ENCODE measurements around the gene INPP4A.

Gene INPP4A

DNA sequence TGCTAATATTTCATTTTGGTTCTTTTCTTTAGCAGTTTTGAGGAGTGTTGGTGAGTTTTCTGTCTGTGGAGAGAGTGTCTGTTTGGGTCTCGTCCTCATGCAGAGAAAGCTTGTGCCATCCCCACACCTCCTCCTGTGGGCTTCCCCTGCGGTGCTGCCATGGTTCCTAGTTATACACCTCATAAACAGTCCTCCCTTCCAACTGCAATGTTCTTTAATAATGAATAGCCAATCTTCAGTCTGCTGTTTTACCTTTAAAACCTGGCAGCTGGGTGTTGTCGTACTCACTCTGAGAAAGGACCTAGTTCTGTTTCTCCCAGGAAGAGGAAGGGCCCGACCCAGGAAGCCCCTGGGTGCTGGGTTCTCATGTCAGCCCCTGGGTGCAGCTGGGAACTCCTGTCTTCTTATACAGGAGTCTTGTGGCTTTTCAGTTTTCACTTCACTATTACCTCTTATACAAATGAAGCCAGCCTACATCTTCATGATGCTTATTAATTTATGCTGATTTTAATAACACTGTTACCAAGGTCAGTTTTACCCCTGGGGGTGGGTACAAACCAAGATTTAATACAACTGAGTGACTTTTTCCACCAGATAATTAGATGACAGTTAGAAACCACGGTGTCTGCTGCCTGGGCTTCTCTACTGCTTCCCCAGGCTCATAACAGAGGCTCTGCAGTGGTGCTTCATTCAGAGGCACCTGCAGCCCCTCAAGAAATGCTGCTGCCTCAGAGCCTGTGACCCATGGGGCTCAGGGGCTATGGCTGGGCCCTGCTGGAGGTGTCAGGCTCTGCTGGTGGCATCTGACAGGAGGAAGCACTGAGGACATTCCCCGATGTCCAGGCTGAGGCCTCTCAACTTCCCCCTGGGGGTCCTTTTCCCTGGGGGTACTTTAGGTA lies 104.5 kb downstream of the INPP4A start:
- peak; percentile 24 for DNase-seq

DNA sequence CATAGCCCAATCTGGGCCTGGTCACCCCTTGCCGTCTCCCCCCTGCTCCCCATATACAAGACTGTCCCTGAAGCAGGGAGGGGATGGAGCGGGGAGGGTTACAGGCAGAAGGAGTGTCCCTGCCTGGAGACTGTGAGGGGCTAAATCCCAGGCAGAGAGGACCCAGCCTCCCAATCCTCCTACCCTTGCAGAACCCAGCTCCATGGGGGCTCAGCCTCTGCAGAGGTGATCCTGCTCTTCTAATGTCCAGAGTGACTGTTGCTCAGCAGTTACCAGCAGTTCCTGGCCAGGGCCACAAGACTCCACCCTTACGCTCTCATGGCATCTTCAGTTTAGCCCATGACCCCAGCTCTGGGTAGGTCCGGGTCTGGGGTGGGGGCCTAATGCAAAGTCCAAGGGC lies 105.5 kb downstream of the INPP4A start:
- DNase-seq, result no peak

DNA sequence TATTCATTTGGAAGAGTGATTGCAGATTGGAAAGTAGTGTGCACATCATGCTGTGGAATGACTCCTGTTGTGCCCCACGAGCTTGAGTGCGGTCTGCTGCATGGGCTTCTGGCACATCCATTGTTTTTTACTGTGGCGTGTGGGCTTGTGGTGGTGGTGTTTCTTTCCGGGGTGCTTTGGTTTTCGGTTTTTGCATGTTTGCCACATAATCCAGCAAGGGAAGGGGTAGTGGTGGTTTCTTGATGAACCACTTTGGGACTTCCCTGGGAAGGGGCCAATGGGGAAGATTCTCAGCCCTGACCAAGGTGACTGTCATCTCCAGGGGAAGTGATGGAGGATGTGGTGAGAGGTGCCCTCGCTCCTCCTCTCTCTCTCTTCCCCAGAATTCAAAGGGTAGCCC lies 106.7 kb downstream of the INPP4A start:
- peak; percentile 45 for DNase-seq

DNA sequence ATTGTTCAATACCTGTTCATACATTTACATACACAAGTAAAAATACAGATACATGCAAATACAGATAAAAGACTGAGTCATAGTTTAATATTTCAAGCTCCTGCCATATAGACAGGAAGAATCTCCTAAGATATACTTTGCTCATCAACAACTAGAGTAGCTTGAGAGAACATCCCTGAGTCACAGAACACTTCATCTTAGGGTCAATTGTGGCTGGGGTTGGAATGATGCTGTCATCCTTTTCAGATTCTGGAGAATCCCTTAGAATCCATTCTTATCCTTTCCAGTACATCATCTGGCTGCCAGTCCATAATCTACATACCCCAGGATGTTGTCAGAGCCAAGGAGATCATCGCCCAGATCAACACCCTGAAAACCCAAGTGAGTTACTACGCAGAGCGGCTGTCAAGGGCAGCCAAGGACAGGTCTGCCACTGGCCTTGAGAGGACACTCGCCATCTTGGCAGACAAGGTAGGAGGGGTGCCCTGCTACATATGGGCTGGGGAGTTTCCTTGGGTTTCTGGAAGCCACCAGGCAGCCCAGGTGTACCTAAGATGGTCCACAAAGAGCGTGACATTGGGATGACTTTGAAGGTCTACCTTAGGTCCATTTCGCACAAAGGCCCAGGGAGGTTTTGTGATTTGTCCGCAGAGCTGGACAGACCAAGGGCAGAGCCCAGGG lies 108.0 kb downstream of the INPP4A start:
- DNase-seq, result no peak

DNA sequence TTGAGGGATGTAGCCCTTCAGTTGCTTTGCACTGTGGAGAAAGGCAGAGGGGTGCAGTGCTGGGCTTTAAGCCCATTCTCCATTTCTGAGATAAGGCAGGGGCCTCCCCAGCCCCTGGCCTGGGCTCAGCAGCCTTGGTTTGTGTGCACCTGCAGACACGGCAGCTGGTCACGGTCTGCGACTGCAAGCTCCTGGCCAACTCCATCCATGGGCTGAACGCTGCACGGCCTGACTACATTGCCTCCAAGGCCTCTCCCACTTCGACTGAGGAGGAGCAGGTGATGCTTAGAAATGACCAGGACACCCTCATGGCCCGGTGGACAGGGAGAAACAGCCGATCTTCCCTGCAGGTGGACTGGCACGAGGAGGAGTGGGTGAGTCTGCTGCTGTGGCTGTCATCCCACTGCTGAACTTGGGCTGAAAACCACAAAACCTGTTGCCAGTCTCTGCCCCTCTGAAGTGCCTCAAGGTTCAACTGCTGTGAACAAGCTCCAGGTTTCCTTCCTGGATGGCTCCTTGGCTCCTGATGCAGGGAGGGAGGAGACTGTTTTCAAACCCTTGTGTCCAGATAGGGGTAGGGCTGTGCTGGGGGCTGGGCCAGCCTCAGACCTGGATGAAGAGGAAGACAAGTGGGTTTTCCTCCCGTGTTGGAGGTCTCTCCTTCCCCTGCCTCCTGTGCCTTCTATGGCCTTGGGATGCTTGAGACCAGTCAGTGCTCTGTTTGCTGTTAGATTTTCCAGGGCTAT lies 109.6 kb downstream of the INPP4A start:
- DNase-seq, result no peak

DNA sequence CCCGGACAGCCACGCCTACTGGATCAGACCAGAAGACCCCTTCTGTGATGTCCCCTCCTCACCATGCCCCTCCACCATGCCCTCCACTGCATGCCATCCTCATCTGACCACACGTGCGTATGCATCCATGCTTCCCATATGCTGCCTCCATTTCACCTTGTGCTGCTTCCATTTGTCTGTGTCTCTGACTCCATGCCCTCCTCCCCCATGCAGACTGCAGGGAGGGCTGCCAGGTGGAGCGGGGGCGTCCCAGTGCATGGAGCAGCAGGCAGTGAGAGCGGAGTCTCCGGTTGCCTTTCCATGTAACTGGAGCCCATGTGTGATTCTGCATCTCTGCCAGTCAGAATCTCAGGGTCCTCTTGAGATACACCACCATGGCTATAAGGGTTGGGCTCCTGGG lies 111.0 kb downstream of the INPP4A start:
- DNase-seq, result no peak

DNA sequence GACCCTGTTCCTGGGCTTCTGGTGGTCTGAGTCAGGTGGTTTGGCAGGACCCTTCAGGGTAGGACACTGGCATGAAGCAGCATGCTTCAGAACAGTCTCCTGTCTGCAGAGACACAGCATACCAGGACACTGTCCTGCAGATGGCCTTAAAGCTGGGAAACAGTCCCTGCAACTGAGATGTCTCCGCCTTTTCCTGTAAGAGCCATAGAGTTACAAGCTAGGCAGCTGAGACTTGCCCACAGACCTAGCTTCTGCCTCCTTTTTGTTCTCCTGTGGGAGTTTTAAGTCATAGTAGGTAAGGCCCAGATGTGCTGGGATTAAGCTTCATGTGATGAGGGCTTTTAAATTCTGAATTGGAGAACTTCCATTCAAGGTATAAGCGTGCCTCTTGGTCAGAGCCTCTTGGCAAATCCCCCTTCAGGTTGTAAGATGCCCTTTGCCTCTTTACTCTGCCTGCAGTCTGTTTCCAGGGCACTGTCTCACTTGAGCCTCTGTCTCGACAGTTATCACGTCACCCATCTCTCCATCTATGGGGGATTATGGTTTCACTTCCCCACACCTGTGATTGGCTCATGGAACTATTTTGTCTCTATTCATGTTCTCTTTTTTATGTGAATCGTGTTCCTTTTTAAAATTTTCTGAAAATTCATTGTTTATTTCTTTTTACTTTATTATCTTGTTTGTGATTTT lies 111.8 kb downstream of the INPP4A start:
- no peak for DNase-seq

DNA sequence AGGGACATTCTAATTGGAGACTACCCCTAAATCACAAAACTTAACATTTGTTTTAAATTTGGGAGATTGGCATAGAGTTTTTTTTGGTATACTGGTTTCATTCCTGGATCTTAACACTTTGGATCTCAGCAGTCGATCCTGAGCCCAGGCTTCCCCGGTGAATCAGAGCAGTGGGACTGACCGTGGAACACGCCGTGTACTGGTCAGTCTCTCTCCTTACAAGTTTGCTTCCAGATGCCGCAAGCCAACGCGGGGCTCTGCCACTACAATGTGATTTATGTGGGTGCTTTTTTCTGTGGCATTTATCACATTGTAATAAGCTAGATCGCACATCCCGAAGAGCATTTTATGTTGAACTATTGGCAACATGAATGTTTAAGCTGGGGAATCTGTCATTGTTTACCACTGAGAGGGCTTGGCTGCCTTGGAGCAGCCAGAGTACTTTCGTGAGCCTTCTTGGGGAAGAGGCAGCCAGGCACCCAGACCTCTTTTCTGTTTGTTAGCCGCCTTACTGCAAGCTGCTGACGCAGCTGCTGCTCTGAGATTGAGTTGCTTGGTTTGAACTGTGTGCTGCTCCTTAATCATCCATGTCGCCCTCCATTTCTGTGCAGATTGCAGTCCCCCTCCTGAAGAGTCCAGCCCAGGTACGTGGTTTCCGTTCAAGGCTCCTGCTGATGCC lies 114.3 kb downstream of the INPP4A start:
- no peak for DNase-seq

DNA sequence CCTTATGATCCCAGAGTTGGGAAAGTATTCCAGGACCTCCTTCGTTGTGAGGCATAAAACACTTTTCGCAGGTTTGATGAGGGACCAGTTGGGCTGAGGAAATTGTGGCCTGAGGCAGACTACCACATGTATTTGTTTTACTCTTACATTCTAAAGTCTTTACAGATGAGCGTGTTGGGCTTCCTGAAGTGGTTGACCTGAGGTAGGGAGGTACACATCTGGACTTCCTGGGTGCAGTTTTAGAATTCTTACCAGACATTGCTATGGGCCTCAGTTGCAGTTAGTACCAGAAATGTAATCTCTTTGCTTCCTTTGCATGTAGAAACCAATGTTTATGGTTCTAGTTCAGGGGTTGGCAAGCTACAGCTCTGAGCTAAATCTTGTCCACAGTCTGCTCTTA lies 114.9 kb downstream of the INPP4A start:
- DNase-seq, result no peak

DNA sequence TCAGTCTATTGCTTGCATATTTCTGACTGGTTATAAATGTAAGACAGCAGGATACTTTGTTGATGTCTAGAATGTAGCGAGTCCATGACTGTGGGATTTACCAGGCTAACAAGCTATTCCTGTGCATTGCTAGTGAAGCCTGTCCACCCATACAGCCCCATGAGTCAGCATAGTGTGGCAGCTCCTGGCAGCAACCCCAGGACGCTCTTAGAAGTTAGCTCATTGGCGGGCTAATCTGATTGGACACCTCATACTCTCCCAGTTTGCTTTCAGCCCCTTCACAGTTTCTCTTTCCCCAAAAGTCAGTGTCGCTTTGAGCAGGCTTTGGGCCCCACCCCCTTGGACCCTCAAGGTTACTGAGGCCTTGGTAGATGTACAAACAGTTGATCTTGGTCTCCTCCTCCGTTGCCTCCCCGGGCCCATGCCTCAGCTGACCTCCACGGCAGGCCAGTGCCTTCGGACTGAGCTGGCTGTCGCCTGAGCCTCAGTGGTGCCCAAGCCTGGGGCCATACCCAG lies 115.7 kb downstream of the INPP4A start:
- no peak for DNase-seq

DNA sequence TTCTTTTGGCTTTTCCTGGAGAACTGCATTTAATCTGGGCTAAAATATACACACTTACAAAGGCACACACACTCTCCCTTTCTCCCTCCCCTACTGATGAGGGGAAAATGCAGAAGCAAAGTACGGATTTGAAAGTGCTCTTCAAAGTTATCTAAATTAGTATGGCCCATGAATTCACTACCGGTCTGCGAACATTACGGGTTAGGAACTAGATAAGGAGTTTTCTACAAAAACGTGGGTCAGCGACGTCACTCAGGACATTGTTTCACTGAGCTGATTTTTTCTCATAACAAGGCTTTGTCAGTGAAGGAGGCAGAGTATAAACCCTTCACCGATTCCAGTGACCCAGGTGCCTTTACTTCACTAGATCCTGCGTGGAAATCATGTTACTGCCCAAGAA lies 116.4 kb downstream of the INPP4A start:
- no peak for DNase-seq

DNA sequence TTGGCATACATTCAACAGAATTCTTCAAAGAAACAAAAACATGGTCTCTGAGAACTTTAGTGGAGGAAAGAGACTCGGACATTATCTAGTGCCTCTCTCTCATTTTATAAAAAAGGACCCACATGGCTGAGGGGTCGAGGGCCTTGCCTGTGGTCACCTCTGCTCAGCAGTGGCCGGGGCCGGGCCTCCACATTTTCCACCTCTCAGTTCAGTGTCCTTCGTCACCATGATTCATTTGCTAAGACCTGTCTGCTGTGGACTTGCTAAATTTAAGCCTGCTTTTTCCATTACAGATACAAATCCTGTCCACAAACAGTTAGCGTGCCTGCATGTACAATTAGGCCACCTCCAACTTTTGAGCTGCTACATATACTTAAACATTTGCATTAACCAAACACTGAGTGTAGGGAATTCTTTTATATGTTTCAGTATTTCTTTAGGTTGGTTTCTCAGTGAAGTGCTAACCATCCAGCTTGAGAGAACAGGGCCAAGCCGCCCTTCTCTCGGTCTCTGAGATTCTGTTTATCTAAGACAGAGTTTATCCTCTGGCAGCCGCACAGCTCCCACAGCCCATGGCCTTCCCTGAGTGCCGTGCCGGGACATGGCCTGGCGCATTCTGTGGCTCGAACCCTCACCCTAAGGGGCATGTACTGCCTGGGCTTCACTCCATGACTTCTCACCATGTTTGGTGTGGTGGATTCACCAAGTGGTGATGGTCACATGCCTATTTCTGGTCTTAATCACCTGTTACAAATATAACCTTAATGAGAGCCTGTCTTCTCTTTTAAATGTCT lies 117.4 kb downstream of the INPP4A start:
- no peak for DNase-seq

DNA sequence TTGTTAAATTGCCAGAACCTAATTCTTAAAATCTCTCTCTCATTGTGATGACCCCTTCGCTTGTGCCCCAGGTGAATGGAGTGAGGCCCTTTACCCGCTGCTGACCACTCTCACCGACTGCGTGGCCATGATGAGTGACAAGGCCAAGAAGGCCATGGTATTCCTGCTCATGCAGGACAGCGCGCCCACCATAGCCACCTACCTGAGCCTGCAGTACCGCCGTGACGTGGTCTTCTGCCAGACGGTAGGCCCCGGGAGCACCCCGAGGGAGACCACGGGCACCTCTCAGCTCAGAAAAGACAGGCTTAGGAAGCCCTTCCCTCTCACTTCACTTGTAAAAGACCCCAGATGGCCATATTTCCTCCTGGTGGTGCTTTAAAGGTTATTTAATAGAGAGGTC lies 118.7 kb downstream of the INPP4A start:
- DNase-seq, result no peak

DNA sequence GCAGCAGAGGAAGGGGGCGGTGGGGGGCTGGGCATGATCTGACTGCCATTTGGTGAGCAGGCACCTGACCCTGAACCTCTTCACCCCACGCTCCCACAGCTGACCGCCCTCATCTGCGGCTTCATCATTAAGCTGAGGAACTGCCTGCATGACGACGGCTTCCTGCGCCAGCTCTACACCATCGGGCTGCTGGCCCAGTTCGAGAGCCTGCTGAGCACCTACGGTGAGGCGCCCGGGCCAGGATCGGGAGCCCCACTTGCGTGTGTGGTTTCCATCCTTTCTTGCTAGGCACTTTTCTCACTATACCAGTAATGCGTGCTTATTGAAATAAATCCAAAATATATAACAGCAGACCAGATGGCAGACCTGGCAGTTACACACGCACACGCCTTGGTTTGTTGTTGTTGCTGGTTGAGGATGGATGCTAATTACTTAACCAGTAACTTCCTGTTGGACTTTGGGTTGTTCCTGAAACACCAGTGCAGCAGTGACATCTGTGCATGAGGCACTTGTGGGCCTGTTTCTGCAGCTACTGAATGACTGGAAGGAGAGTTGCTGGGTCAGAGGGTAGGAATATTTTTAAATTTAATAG lies 120.0 kb downstream of the INPP4A start:
- no peak for DNase-seq

DNA sequence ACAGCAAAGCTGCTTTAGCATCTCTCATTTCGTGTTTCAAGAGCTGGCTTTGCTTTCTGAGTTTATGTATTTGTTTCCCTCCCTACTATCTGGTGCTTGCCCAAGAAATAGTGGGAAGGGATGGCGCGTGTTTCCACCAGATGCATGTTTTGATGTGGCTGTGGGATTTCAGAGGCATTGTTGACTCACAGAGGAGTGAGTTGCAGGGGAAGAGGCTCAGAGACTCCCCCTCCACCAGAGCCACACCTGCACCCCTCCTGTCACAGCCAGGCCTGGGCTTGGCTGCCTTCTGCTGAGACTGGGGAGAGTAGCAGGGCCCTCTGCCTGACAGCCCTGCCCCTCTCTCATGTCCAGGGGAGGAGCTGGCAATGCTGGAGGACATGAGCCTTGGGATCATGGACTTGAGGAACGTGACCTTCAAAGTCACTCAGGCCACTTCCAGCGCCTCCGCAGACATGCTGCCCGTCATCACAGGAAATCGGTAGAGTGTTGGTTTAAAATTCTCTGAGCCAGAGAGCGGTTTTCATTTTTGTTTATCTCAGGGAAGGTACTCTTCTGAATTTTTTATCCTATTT lies 120.7 kb downstream of the INPP4A start:
- no peak for DNase-seq

DNA sequence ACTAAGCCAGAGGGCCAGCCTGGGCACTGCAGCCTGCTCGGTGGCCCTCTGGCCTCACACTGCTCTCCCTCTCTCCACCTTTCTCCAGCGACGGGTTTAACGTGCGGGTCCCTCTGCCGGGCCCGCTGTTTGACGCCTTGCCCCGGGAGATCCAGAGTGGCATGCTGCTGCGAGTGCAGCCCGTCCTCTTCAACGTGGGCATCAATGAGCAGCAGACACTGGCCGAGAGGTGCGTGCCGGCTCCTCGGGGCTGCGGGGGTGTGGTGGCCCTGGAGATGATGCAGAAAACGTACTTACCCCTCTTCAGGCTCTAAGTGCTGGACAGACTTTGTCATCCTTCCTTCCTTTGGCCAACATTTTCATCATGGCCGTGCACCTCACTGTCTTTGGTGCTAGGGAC lies 121.3 kb downstream of the INPP4A start:
- no peak for DNase-seq

DNA sequence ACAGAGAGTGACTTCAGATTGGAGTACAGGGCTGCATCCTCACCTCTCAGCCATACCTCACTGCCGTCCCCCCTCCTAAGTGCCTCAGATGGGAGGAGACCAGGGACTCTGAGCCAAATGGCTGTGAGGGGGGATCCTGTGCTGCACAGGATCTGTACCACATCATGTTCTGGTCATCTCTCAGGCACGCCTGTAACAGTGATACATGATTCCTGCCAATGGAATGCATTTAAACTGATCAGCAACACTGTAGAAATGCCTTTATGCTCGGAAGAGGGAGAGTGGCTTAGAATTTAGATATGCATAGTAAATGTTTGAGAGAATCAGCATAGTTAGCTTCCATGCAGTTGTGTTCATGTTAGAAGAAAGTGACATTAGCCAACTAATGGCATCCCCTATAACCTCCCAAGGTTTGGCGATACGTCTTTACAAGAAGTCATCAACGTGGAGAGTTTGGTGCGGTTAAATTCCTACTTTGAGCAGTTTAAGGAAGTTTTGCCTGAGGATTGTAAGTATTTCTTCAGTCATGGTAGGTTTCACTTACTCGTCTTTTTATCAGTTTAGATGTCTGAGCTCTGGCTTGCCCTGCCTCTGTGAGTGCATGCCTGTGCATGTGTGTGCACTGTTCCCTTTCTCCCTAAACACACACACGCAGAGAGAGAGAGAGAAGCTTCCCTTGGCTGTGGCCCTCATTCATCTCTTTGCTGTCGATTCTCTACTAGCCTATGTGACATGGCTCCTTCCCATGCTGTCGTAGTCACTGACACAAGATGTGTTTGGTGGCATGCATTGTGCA lies 123.7 kb downstream of the INPP4A start:
- DNase-seq, result no peak

DNA sequence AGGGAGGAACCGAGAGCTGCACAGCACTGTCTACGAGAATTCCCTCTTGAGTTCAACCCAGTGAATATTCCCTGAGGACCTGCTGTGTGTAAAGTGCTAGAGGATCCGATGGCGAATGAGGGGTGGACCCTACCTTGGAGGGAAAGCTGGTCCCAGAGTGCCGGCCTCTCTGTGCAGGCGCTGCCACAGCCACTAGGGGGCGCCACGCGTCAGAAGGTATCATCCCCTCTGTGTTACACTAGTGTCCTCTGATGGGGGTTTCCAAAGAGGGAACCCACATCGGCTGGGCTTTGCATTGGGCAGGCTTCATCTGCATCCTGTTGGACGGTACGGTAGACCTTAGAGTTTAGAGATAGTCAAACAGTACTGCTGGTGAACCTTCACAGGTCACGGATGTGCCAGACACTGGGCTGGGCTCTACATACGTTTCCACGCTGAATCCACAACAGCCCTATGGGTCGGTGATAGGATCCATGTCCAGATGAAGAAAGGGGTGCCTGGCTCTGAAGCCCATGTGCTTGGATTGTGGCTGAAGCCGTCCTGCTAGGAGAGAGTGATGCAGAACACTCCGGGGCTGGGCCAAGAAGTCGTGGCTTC lies 124.6 kb downstream of the INPP4A start:
- peak; percentile 65 for DNase-seq

DNA sequence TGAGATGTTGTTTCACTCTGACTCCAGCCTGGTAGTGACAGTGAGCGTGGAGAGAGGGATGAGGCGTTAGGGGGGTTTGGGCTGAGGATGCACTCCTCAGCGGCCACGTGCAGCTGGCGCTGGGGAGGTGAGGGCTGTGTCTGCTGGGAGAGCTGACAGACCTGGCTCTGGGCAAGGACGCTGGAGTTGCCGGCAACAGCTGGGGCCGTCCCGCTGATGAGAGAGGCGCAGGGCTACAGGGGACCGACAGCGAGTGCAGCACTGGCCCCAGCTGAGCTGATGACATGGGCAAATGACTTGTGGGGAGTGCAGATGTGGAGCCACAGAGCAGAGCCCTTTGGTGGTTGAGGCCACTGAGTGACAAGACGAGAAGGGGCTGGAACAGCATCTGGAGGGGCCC lies 125.3 kb downstream of the INPP4A start:
- DNase-seq, result no peak
